Astrocyte (in vitro differentiated cells and primary cell): ENCODE measurements around the gene EFNA1. TPM values are rescaled to one million over a fixed set of nuclear protein-coding genes. Genes with fewer than 3 reads are reported as not detected.

Experiments used
- DNase-seq: peaks from one replicate; pipeline ENCODE4 v3.0.0-alpha.2; 2010; ENCODE audit warnings: low read depth
- FAIRE-seq: peaks from 2 replicates; lab custom pipeline; 2011; peaks lifted over from hg19 to GRCh38; lab: Jason Lieb, UNC
- H2AFZ ChIP-seq: 2 replicates; pipeline ENCODE4 v1.6.0; 2012; ENCODE audit warnings: low read depth, low read length, inconsistent platforms
- H3K27ac ChIP-seq: 2 replicates; pipeline ENCODE4 v1.5.1; 2011; ENCODE audit warnings: low read depth, low read length, inconsistent platforms
- H3K27me3 ChIP-seq: 2 replicates; pipeline ENCODE4 v1.6.0; 2011; ENCODE audit warnings: low read length, inconsistent platforms; ENCODE audit not compliant: insufficient read depth
- H3K36me3 ChIP-seq: 2 replicates; pipeline ENCODE4 v1.5.1; 2011; ENCODE audit warnings: low read length, inconsistent platforms; ENCODE audit not compliant: insufficient read depth
- H3K4me1 ChIP-seq: 2 replicates; pipeline ENCODE4 v1.5.1; 2011; ENCODE audit warnings: low read length, inconsistent platforms; ENCODE audit not compliant: insufficient read depth
- H3K4me2 ChIP-seq: 2 replicates; pipeline ENCODE4 v1.6.0; 2012; ENCODE audit warnings: low read length, inconsistent platforms
- H3K4me3 ChIP-seq: 2 replicates; pipeline ENCODE4 v1.5.1; 2011; ENCODE audit warnings: low read depth, mild to moderate bottlenecking, low read length, inconsistent platforms; ENCODE audit not compliant: insufficient read depth
- H3K79me2 ChIP-seq: 2 replicates; pipeline ENCODE4 v1.6.0; 2012; ENCODE audit warnings: mild to moderate bottlenecking, low read length, inconsistent platforms; ENCODE audit not compliant: insufficient read depth
- H3K9ac ChIP-seq: 2 replicates; pipeline ENCODE4 v1.6.0; 2012; ENCODE audit warnings: mild to moderate bottlenecking, low read length, inconsistent platforms
- H3K9me3 ChIP-seq: 2 replicates; pipeline ENCODE4 v1.5.1; 2012; ENCODE audit warnings: low read depth, mild to moderate bottlenecking, low read length, inconsistent platforms; ENCODE audit not compliant: insufficient read depth
- H4K20me1 ChIP-seq: 2 replicates; pipeline ENCODE4 v1.6.0; 2012; ENCODE audit warnings: low read length, inconsistent platforms; ENCODE audit not compliant: insufficient read depth
- H3K27ac Mint-ChIP-seq: one replicate; pipeline ENCODE4 v1.8.0; 2021; ENCODE audit warnings: mild to moderate bottlenecking, mixed read lengths; ENCODE audit not compliant: unreplicated experiment
- H3K27me3 Mint-ChIP-seq: one replicate; pipeline ENCODE4 v1.8.0; 2021; ENCODE audit warnings: low read depth, mixed read lengths; ENCODE audit not compliant: unreplicated experiment
- H3K36me3 Mint-ChIP-seq: one replicate; pipeline ENCODE4 v1.8.0; 2021; ENCODE audit warnings: low read depth, mixed read lengths; ENCODE audit not compliant: unreplicated experiment
- H3K4me1 Mint-ChIP-seq: one replicate; pipeline ENCODE4 v1.8.0; 2021; ENCODE audit warnings: low read depth, mixed read lengths; ENCODE audit not compliant: unreplicated experiment
- H3K4me3 Mint-ChIP-seq: one replicate; pipeline ENCODE4 v1.8.0; 2021; ENCODE audit warnings: mild to moderate bottlenecking, moderate library complexity, mixed read lengths; ENCODE audit not compliant: unreplicated experiment
- H3K9me3 Mint-ChIP-seq: one replicate; pipeline ENCODE4 v1.8.0; 2021; ENCODE audit warnings: mild to moderate bottlenecking, mixed read lengths; ENCODE audit not compliant: unreplicated experiment
- CTCF ChIP-seq: IDR thresholded peaks from 2 replicates; pipeline ENCODE4 v1.5.1; 2011; ENCODE audit warnings: low read depth, mild to moderate bottlenecking, inconsistent platforms, low read length, moderate library complexity; ENCODE audit not compliant: insufficient read depth
- EZH2 ChIP-seq: IDR thresholded peaks from 2 replicates; pipeline ENCODE4 v1.6.1; 2012; ENCODE audit warnings: mild to moderate bottlenecking, low read length, inconsistent platforms; ENCODE audit not compliant: insufficient read depth
- total RNA-seq: library from RNA; stranded (reverse); gene quantifications from 2 replicates; pipeline ENCODE4 v1.2.1, GENCODE V29; 2021

Gene EFNA1
- total RNA-seq, 1 donor from 2014 or later, result 16.4 TPM

DNA sequence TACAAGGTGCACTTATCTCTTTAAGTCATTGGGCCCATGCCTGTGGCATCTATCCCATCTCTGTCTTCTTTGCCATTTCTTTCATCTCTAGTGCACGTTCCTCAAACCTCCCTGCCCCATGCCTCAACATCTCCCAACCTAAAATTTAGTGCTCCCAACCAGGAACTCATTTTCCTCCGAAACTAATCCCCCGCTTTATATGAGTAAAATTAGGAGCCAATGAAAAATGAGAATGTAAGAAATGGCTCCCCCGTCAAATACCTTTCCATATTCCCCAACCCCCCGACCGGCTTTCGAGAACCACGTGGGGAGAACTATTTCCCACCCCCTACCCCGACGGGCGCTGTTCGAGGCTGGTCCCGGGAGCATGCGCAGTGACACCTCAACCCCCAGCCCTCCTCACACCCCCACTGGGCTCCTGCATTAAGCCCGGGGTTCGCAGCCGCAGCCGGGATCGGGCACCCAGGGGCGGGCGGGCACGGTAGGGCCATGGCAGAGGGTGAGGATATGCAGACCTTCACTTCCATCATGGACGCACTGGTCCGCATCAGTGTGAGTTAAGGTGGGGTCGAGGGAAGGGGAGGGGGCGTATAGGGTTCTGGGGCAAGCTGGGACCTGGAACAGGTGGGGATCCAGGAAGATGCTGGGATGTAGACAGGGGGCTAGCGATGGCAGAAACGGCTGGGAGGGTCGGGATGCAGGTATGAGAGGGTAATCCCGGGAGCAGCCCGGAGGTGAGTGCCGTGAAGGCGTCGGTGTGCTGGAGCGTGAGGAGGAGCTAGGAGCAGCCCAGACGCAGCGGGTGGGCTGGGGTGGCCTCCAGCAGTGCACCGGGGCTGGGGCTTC is 46.0 kb downstream of the EFNA1 start, which contains the start of gene TRIM46:
Gene TRIM46, plus strand, starts transcription at position 372 of the 846 bp plus-strand sequence. Its CDS starts 118 bp downstream, at position 490.
- Mint-ChIP-seq H3K4me3 (peak within 1 kb of the TSS; percentile 97), H3K36me3 (peaks cover 17% of the 10 kb centered on the region), H3K9me3 (no peaks in the 10 kb centered on the region), H3K4me1 (peaks cover 22% of the 10 kb centered on the region), H3K27ac (peak within 1 kb of the TSS; percentile 98), H3K27me3 (no peaks in the 10 kb centered on the region)
- peak within 1 kb of the TSS; percentile 92 for H3K4me2 ChIP-seq
- no peaks in the 10 kb centered on the region for H3K27me3 ChIP-seq
- H3K79me2 ChIP-seq, result peaks cover 34% of the 10 kb centered on the region
- TF ChIP-seq EZH2 (no peak), CTCF (no peak)
- peaks cover 14% of the 10 kb centered on the region for H4K20me1 ChIP-seq
- DNase-seq (peak; percentile 36), FAIRE-seq (no peak)
- H3K27ac ChIP-seq, result peak within 1 kb of the TSS; percentile 93
- H3K9me3 ChIP-seq, result no peaks in the 10 kb centered on the region
- H2AFZ ChIP-seq, result peak within 1 kb of the TSS; percentile 89
- H3K36me3 ChIP-seq, result peaks cover 13% of the 10 kb centered on the region
- peak within 1 kb of the TSS; percentile 96 for H3K9ac ChIP-seq
- H3K4me1 ChIP-seq, result peaks cover 22% of the 10 kb centered on the region
- H3K4me3 ChIP-seq, result peak within 1 kb of the TSS; percentile 84

GRCh38 chr1:155174324-155175280 is 46.9 kb downstream of the EFNA1 start:
- no peak for TF ChIP-seq CTCF
- no peak for TF ChIP-seq EZH2
- FAIRE-seq (no peak), DNase-seq (no peak)

More at GRCh38 chr1:155174324-155175280, 46.9 kb downstream of the EFNA1 start:
- H3K79me2 ChIP-seq, result peaks cover 34% of the 10 kb centered on the region
- peak overlapping the region; percentile 92 for H3K4me2 ChIP-seq
- peak overlapping the region; percentile 89 for H2AFZ ChIP-seq
- H3K36me3 ChIP-seq, result peaks cover 7% of the 10 kb centered on the region
- H3K27ac Mint-ChIP-seq, result peak overlapping the region; percentile 66
- H3K4me3 Mint-ChIP-seq, result peak overlapping the region; percentile 97
- H3K9me3 Mint-ChIP-seq, result no peaks in the 10 kb centered on the region
- peak overlapping the region; percentile 84 for H3K4me3 ChIP-seq
- H3K36me3 Mint-ChIP-seq, result peaks cover 8% of the 10 kb centered on the region
- H3K4me1 ChIP-seq, result peaks cover 22% of the 10 kb centered on the region
- H3K27me3 ChIP-seq, result no peaks in the 10 kb centered on the region
- H4K20me1 ChIP-seq, result peaks cover 16% of the 10 kb centered on the region
- peaks cover 22% of the 10 kb centered on the region for H3K4me1 Mint-ChIP-seq
- no peaks in the 10 kb centered on the region for H3K27me3 Mint-ChIP-seq
- H3K9me3 ChIP-seq, result no peaks in the 10 kb centered on the region
- no peak overlapping the region for H3K27ac ChIP-seq
- peak overlapping the region; percentile 96 for H3K9ac ChIP-seq
